ENCODE results near the gene FLT1.

FLT1 gene

DNA sequence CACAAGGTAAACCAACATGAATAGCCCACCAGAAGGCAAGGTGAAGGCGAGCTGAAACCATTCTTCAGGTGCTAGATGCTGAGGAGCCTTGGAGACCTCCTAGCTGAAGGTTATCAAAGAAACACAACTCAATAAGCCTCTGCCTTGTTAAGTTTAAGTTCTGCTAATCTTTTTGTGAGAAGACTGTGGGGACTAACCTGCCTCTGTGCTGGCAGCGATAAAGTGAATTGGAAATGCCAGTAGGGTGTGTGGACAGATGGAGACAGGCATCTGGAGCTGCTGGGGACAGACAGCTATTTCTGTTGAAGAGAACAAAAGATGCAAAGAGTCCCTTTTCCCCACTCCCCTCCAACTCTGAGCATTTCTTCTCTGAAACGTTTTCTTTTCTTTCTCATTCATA is 33.5 kb upstream of the FLT1 start:
- DNase-seq, result no peak

DNA sequence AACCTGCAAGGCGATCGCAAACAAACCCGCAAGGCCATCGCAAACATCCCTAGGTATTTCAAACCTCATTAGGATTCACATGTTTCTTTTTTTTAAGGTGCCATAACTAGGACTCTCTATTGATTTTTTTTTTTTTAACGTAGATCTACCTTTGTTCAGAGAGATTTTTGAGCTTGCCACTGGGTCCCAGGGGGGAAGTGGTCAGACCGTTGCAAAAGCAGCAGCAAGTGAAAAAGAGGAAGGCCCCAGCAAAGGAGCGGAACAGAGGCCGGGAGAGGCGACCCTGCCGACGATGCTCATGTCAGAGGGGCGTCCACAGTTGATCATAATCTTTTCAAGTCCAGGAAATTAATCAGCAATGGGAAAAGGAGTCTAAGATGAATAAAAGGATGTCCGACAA is 32.7 kb upstream of the FLT1 start:
- no peak for DNase-seq

DNA sequence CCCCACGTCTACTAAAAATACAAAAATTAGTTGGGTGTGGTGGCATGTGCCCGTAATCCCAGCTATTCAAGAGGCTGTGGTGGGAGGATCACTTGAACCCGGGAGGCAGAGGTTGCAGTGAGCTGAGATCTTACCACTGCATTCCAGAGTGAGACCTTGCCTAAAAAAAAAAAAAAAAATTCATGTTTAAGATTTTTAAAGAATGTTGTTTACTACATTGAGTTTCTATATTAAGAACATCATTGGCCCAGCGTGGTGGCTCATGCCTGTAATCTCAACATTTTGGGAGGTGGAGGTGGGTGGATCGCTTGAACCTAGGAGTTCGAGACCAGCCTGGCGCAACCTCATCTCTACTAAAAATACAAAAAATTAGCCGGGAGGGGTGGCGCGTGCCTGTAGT is 31.9 kb upstream of the FLT1 start:
- no peak for DNase-seq

DNA sequence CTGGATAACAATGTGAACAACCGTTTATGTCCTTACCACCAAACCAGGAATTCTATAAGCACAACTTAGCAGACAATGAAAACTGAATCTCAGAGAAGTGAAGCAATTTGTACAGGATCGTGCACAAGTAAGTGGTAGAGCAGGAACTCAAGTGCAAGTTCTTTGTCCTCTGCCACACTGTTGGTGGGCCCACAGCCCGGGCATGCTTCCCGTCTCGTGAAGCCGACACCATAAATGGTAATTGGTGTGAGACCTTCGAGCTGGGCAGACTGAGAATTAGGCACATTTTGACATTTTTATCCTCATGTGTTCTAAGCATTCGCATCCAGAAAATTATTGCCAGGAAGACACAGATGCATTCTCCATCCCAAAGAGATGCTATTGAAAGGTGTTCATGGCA is 27.9 kb upstream of the FLT1 start:
- DNase-seq, result no peak

DNA sequence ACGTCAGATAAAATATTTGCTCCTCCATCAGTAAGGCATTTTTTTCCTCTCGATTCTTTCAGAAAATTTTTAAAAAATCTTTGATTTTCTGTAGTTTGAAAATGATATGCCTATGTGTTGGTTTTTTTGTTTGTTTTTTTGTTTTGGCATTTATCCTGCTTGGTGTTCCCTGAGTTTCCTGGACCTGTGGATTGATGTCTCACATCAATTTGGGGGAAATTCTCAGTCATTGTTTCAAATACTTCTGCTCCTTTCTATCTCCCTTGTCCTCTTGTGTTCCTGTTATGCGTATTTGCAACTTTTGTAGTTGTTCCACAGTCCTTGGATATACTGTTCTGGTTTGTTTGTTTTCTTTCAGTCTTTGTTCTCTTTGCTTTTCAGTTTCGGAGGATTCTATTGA is 18.8 kb upstream of the FLT1 start:
- DNase-seq, result no peak

DNA sequence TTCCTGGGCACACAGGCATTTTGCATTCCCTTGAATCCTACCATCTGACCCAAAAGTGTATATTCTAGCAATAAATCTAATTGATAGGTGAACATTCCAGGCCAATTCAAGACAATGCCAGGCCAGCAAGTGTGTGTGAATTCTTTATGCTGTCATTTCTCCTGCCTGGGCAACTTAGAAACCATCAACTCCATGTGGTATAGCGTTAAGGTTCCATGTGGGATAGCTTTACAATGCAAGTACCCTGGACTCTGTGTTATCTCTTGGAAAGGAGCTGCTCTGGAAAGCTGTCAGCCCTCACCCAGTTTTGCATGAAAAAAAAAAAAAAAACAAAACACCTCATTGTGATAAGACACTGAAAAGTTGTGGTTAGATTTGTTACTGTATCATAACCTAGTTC is 15.6 kb upstream of the FLT1 start:
- no peak for DNase-seq

DNA sequence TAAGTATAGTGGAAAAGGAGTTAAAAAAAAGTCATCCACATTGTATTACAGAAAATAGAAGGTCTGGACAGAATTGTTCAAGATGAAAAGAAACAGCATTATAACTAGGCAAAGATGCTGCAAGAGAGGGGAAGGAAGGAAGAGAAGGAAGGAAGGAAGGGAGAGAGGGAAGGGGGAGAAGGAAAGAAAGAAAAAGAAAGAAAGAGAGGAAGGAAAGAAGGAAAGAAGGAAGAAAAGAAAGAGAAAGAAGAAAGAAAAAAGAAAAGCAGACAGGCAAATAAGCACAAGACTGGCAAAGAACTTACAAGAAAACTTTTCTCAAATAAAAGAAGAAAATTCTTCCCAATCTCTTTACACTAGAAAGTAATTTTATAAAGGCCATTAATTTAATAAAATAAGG is 15.1 kb upstream of the FLT1 start:
- DNase-seq, result no peak

DNA sequence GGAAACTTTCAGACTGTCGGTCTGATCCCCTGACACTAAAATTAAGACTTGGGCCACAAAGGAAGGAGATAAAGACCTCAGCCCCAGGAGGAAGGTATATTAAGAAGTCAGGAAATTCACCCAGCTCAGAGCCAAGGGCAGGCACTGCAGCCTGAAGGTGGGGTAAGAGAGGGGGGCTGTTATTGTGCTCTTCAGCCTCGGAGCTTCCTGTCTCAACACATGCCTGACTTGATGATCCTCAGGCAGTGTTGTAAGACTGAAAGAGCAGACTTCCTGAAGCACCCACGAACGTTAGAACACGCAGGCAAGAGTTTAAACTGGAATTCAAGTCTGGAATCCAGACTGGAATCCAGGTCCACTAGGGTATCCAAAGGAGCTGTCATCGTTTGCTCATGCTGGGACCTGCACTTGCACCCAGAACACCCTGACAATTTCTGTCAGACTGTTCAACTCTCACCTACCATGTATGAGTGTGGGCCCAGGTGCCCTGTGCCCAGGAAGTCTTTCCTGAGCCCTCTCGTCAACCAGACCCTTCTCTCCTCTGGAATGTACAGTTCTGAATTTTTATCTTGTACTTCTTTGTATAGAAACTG is 10.7 kb upstream of the FLT1 start:
- no peak for DNase-seq

DNA sequence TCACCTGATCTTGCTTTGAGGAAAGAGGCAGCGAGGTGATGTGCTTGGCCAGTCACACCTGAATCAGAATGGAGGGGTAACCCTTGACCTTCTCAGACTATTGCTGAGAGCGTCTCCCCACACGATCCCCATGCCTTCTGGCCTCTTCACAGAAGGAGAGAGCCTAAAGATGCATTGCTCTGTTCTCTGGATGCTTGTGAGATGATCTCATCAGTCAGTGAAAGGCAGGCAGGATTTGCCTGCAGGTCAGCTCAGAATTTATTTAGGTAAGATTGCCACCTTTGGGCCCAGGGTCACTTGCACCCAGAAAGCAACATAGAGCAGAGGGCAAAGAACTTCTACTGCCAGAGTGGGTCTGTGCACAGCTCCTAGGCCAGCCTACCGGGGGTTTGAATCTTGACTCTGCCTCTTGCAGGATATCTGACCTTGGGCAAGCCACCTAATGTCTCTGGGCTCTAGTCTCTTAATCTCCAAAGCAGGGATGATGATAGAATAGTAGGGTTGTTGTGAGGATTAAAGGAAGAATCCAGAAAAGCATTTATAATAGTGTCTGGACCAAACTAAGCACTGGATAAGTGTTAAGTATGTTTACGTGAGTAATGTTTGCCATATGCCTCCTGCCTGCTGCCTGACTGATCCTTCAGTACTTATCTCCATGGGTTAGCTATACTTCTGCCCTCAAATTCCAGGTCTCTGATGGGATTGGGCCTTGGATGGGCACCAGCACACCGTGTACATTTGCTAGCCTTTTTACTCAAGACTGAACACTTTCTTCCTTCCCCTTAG is 8.4 kb upstream of the FLT1 start:
- DNase-seq, result no peak

DNA sequence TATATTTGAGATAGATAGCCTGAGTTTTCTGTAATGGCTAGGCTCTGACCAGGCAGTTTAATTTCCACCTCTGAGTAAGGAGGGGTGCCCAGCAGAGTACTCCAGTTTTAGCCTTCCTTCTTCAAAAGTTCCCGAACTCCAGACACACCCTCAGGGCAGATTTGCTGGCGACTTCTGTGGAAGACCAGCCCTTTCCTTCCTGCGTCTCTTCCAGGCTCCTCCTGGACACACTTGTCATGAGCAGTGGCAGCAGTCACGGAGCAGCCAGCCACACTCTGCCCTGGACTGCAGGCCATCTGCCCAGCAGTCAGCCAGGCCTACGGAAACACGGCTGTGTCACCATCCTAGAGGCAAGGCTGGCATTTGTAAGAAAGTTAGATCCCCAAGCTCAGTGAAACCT is 6.6 kb upstream of the FLT1 start:
- DNase-seq, result no peak

DNA sequence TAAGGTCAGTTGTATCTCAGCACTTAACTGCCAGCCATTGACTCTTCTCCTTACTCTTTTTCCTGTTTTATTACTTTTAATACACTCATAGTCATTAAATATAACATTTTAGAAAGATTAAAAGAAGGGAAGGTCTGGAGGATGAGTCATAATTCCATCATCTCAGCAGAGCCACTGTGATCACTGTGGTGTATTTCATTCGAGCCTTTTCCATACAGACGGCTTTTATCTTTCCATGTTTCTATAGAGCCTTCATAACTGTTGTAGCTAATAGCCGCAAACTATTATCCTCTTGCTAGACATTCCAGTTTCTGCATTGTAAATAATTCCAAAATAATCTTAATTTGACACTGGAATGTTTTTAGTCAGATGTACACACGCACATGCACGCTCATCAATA is 4.7 kb upstream of the FLT1 start:
- DNase-seq, result no peak

DNA sequence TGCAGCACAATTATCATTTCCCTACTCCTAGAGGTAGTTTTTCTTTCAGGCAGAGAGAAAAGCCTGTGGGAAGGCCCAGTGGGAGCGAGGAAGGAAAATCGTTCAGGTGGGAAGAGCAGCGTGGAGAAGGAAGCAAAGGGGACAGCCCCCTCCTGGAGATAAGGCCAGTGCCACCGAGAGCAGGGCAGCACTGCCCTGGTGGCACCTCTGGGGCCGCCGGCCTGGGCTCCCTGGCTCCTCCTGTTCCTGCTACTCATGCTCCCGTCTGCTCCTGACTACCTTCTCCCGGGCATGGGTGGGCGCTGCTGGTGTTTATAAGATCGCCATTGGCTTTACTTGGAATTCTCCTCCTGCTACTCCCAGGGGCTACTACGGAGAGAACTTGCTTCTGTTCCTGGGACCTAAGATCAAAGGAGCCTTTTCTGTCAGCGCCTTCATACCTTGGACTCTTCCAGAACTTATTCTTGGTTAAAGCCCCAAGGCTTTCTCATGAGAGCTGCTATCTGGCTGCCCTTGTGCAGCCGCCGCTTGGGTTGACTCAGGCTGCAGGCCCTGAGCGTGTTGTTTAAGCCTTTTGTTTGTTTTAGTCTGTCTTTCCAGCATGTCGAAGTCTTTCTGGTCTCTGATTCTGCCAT is 3.7 kb upstream of the FLT1 start:
- no peak for DNase-seq

DNA sequence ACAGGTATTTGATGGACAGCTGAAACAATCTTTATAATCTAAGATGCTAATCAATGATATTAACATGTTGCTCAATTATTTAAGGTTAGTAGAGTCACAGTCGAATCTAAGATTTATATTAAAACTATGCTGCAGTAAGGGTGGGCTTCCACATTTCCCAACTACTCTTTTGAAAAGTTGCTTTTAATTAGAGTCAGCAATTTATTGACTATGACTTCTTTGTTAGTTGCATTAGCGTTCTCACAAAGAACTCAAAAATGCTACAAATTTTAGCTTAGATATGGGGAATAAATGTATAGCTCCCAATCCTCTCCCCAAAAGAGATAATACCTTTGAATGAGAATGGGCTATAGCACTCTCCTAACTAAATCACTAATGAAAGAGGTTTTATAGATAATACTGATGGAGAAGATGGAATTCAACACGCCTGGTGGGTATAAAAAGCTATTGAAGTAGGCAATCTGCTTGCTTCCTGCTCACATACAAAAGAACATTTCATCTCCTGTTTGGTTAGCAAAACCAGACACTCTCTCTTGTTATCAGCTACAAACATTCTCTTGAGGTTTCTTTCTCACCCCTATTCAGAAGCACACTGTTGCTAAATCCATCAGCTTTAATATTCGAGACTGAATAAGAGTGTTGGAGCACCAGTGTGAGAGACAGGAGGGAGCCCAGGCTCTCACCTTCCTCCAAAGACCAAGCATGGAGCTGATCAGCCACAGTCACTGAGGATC is 2.4 kb upstream of the FLT1 start:
- no peak for DNase-seq

DNA sequence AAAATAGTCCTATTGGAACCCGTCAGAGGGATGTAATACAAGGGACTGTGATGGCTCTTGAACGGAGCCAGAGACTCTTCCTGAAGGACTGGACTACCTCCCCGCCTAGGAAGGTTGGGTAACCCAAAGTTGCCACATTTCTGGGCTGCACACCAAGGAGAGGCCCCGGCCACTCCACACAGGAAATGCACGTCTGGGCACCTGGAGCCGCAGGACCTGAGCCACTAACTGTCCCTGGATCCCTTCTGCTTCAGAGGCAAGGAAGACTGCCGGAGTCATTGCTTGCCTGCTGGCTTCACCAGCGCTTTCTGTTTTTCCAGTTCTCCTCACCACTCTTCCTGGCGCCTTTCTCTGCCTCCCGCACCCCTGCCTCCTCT is 1.2 kb upstream of the FLT1 start:
- no peak for DNase-seq

DNA sequence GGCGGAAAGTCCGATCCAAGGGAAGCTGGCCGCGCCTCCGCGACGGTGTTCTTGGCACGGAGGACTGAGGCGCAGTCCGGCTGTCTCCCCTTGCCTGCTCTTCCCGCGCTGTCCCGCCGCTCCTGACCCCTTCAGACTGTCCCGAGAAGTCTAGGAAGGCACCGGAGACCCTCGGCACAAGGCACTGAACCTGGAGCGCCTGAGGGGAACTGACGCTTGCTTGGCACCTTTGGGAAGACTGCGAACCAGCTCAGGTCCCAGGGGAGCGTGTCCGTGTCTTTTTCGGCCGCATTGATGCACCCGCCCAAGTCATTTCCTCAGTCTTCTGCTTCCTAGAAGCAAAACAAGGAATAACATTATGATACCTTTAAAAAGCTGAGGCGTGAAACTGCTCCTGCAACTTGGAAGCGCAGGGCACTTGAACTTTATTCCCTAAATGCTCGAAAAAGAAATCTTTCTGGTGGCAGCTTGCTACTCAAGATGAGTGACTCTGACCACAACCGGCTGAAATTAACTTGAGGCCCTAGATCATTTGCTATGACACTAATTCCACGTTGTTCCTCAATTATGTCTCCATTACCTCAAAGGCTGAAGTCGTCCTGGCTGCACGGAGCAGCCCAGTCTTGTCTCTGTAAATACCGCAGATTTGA is 735 bp upstream of the FLT1 start:
- no peak for DNase-seq

DNA sequence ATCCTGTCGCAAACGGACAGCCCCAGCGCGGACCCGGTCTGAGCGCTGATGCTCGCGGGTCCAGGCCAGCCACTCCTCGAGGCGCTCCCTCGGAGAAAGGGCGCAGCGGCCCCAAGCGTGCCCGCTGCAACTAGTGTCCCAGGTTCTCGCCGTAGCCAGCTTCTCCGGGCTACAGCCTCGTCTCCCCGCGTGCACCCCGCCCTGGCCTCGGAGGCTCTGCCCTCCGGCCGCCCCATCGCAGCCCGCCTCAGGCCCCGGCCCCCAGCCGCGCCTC is 487 bp downstream of the FLT1 start:
- no peak for DNase-seq

DNA sequence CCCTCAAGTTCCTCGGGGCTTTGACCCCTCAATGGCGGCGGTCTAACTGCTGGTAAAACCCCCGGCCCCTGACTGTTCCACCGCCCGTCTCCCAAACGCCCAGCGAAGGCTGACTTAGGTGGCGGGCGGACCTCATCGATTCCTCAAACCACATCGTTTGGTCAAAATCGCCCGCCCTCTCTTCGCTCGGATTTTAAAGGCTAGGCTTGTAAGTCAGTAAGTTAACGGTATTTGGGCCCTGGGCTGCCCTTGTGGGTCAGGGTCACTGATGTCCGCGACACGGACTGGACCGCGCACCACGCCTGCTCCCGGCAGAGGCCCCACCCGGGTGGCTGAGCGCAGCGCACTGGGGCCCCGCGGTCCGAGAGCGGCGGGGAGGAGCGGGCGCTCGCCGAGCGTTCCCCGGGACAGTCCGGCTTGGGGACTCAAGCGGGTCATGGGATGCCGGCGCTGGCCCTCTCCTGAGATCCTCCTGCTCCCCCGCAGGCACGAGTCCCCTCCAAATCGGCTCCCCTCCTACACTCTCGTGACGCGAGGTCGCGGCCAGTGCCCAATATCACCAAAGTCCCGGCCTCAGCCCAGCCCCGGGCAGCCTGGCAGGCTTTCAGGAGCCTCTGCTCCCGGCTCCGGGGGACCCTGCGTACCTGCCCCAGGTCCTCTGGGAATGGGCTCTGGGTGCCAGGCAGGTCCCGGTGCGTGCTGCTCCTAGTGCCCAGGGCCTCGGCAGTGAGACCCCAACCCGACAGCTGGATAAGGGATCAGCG is 1.0 kb downstream of the FLT1 start:
- DNase-seq, result no peak

DNA sequence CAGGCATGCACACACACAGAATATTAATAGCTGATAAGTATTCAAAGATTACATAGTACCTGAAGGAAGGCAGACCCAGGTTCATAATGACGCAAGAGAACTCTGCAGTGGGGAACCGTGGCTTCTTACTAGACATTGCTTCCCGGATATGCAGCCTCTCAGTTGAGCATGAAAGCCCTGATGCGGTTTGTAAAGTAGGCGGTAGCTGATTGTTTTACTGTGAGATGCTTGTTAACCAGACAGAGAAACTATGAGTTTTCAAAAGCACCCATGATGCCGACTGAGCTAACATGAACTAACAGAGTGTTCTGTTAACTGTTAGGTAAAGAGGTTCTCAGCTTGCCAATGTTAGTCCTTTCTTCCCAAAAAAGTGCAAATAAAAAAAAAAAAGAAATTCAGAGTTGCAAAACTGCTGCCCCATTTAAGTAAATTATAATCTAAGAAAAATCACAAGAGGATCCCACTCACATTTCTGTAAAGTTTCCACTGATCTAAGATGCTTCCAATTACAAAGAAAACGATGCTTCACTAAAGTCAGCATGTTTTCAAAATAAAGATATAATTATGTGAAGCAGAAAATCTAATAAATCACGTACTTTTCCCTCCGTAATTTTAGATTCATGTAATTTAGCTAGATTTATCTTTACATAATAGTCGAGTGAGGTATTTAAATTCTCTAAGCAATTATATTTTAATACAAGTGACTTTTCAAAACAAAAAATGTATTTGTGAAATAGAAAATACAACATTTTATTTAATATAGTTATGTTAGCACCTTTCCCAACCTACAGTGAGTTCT is 2.2 kb downstream of the FLT1 start:
- DNase-seq, result no peak

DNA sequence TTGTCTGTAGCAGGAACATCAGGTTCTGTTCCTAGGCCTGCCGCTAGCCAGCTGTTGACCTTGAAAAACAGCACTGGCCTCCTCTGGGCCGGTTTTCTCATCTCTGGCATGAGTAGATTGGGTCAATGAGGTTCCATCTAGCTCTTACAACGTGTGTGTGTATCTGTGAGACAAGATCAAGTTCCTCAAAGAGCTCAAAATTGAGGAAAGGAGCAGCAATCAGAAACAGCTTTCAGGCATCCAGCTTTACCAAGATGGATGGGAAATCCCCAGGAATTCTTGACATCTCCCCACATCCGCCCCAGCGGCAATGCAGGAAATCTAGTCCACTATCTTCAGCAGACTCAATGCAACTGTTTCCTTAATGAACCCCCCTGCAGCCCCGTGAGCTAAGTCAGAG is 4.9 kb downstream of the FLT1 start:
- DNase-seq, result no peak

DNA sequence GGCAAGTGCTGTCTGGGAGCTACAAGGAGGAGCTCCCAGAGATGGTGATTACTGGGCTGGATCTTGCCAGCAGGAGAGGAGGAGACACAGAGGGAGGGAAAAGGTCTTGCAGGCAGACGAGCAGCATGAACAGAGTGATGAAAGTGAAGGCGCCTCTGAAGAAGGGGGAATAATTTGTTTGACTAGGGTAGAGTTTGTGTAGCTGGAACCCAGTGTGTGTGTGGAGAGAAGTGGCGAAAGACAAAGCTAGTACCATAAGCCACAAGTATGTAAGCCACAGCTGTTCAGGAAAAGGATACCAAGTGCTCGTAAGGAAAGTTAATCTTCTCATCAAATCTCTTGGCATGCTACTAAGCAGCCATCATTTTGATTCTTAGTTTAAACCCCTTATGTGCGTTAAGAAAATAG is 5.4 kb downstream of the FLT1 start:
- DNase-seq, result no peak

DNA sequence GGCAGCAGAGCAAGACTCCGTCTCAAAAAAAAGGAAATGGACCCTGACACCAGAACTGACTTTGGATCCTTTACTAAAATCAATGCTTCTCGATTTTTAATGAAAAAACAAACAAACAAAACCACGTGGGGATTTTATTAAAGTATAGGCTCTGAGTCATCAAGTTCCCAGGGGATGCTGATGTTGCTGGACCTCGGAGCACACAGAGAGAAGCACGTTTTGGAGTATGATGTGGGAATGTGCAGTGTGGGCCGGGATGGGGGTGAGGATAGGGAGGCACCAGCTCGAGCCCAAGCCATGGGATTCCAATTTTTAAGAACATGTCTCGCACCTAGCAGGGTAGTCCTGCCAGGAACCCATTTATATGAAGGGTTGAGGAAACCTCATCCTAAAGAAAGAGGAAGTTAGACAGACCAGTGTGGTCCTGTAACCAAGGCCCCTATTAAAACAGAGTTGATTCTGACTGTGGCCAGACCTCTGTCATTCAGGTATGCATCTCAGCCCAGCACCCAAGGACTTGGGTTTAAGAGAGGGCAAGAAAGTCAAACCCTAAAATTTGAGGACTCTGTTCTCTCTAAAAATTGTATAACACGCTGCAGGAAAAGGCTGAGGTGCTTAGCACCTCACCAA is 6.4 kb downstream of the FLT1 start:
- no peak for DNase-seq
